Neural cell (in vitro differentiated cells): Measurements from ENCODE around the gene MED1. TPM values are rescaled to one million over a fixed set of nuclear protein-coding genes. Genes with fewer than 3 reads are reported as not detected.

Experiments
- H2AFZ ChIP-seq: fragments of 200-600, 300-800 bp; sonication (generic), shearing (Covaris generic); 2 replicates; pipeline ENCODE4 v1.6.0; 2014; ENCODE audit warnings: low read depth, mild to moderate bottlenecking, antibody characterized with exemption, low read length, moderate library complexity
- H3F3A ChIP-seq: fragments of 200-600 bp; shearing (Covaris generic); 2 replicates; pipeline ENCODE4 v1.6.1; 2016; ENCODE audit warnings: mild to moderate bottlenecking, moderate library complexity, mixed read lengths, antibody characterized with exemption, low read length; ENCODE audit not compliant: insufficient read depth, poor library complexity, severe bottlenecking
- H3K27ac ChIP-seq: fragments of 200-600, 300-800 bp; sonication (generic), shearing (Covaris generic); 2 replicates; pipeline ENCODE4 v1.5.1; 2014; ENCODE audit warnings: mild to moderate bottlenecking, low read length, moderate library complexity
- H3K27me3 ChIP-seq: fragments of 300-800, 200-600 bp; sonication (generic), shearing (Covaris generic); 2 replicates; pipeline ENCODE4 v1.6.0; 2014; ENCODE audit warnings: mild to moderate bottlenecking, low read depth, low read length, moderate library complexity; ENCODE audit not compliant: insufficient read depth
- H3K36me3 ChIP-seq: fragments of 300-800, 200-600 bp; sonication (generic), shearing (Covaris generic); 2 replicates; pipeline ENCODE4 v1.5.1; 2014; ENCODE audit warnings: mild to moderate bottlenecking, antibody characterized with exemption, low read length, moderate library complexity; ENCODE audit not compliant: insufficient read depth
- H3K4me2 ChIP-seq: fragments of 300-800, 200-600 bp; sonication (generic), shearing (Covaris generic); 2 replicates; pipeline ENCODE4 v1.6.0; 2014; ENCODE audit warnings: mild to moderate bottlenecking, low read length
- H3K4me3 ChIP-seq: fragments of 300-800, 200-600 bp; sonication (generic), shearing (Covaris generic); 2 replicates; pipeline ENCODE4 v1.5.1; 2014; ENCODE audit warnings: mild to moderate bottlenecking, low read length, moderate library complexity
- H3K79me2 ChIP-seq: fragments of 200-600 bp; shearing (Covaris generic); replicated peaks from 2 replicates; pipeline ENCODE4 v1.6.0; 2014; ENCODE audit warnings: mild to moderate bottlenecking, low read length, moderate library complexity; ENCODE audit not compliant: insufficient read depth
- H3K9ac ChIP-seq: fragments of 300-800, 200-600 bp; sonication (generic), shearing (Covaris generic); 2 replicates; pipeline ENCODE4 v1.6.1; 2016; ENCODE audit warnings: mild to moderate bottlenecking, low read length, mixed read lengths
- H3K9me2 ChIP-seq: fragments of 200-600 bp; shearing (Covaris generic); 2 replicates; pipeline ENCODE4 v1.6.1; 2016; ENCODE audit warnings: mild to moderate bottlenecking, low read length, mixed read lengths; ENCODE audit not compliant: insufficient read depth
- H3K9me3 ChIP-seq: fragments of 200-600, 300-800 bp; sonication (generic), shearing (Covaris generic); 2 replicates; pipeline ENCODE4 v1.6.1; 2016; ENCODE audit warnings: mild to moderate bottlenecking, mixed run types, low read length, moderate library complexity, mixed read lengths
- H4K20me1 ChIP-seq: fragments of 200-600 bp; shearing (Covaris generic); 2 replicates; pipeline ENCODE4 v1.6.1; 2016; ENCODE audit warnings: mild to moderate bottlenecking, mixed run types; ENCODE audit not compliant: insufficient read depth
- CTCF ChIP-seq: fragments of 450-650 bp; IDR thresholded peaks from 2 replicates; pipeline ENCODE4 v1.5.1; 2014; ENCODE audit warnings: antibody characterized with exemption, mild to moderate bottlenecking, moderate library complexity; ENCODE audit not compliant: poor library complexity, severe bottlenecking
- EP300 ChIP-seq: fragments of 450-650 bp; conservative IDR thresholded peaks from 2 replicates; pipeline ENCODE4 v1.6.1; 2014; ENCODE audit warnings: antibody characterized with exemption, mild to moderate bottlenecking, moderate library complexity; ENCODE audit not compliant: poor library complexity, severe bottlenecking
- EZH2 ChIP-seq: fragments of 200-600, 300-800 bp; shearing (Covaris generic), sonication (generic); IDR thresholded peaks from 2 replicates; pipeline ENCODE4 v1.6.1; 2014; ENCODE audit warnings: antibody characterized with exemption, low read length, borderline replicate concordance, mild to moderate bottlenecking; ENCODE audit not compliant: insufficient read depth, poor library complexity, severe bottlenecking
- MXI1 ChIP-seq: fragments of 450-650 bp; conservative IDR thresholded peaks from 2 replicates; pipeline ENCODE4 v1.6.1; 2014; ENCODE audit warnings: antibody characterized with exemption, mild to moderate bottlenecking; ENCODE audit not compliant: poor library complexity, severe bottlenecking
- POLR2AphosphoS5 ChIP-seq: IDR thresholded peaks from 2 replicates; pipeline ENCODE4 v1.6.1; 2012
- RAD21 ChIP-seq: fragments of 450-650 bp; conservative IDR thresholded peaks from 2 replicates; pipeline ENCODE4 v1.6.1; 2014; ENCODE audit warnings: antibody characterized with exemption, mild to moderate bottlenecking, moderate library complexity
- REST ChIP-seq: IDR thresholded peaks from 2 replicates; pipeline ENCODE4 v1.6.1; 2012; ENCODE audit warnings: borderline replicate concordance
- SMC3 ChIP-seq: fragments of 450-650 bp; conservative IDR thresholded peaks from 2 replicates; pipeline ENCODE4 v1.6.1; 2014; ENCODE audit warnings: antibody characterized with exemption, mild to moderate bottlenecking, moderate library complexity; ENCODE audit not compliant: poor library complexity
- TAF1 ChIP-seq: IDR thresholded peaks from 2 replicates; pipeline ENCODE4 v1.6.1; 2012; ENCODE audit warnings: low read depth
- polyA plus RNA-seq: library from polyadenylated mRNA; depleted of rRNA; stranded (reverse); fragments of >200 nt; gene quantifications from 2 replicates; pipeline ENCODE4 v1.2.3, GENCODE V29; 2014

The MED1 gene
- polyA plus RNA-seq, 1 donor from 2014 or later: 18.7 TPM

GRCh38 chr17:39364236-39365025, 86.6 kb downstream of the MED1 start:
- Histone ChIP-seq H3K4me3 (no peak overlapping the region), H3K27me3 (no peaks in the 10 kb centered on the region), H3K36me3 (no peaks in the 10 kb centered on the region), H3K79me2 (peaks cover 5% of the 10 kb centered on the region), H3K9me2 (no peaks in the 10 kb centered on the region), H2AFZ (no peak overlapping the region), H4K20me1 (no peaks in the 10 kb centered on the region), H3K4me2 (no peak overlapping the region), H3K27ac (no peak overlapping the region), H3F3A (no peaks in the 10 kb centered on the region), H3K9me3 (no peaks in the 10 kb centered on the region), H3K9ac (no peak overlapping the region)
- TF ChIP-seq TAF1 (no peak), SMC3 (no peak), EZH2 (no peak), RAD21 (no peak), POLR2AphosphoS5 (no peak), REST (no peak), CTCF (no peak), EP300 (no peak), MXI1 (no peak)

GRCh38 chr17:39361064-39361463, 90.0 kb downstream of the MED1 start:
- H3F3A ChIP-seq: no peaks in the 10 kb centered on the region
- no peaks in the 10 kb centered on the region for H3K9me2 ChIP-seq
- H3K36me3 ChIP-seq: no peaks in the 10 kb centered on the region
- H4K20me1 ChIP-seq: no peaks in the 10 kb centered on the region
- no peak for TF ChIP-seq CTCF
- no peak overlapping the region for H3K4me2 ChIP-seq
- no peaks in the 10 kb centered on the region for H3K27me3 ChIP-seq
- no peak overlapping the region for H3K4me3 ChIP-seq
- no peak overlapping the region for H3K27ac ChIP-seq
- no peaks in the 10 kb centered on the region for H3K9me3 ChIP-seq
- H3K79me2 ChIP-seq: peaks cover 15% of the 10 kb centered on the region
- no peak overlapping the region for H2AFZ ChIP-seq
- H3K9ac ChIP-seq: no peak overlapping the region
